Mammary epithelial cell (primary cell): Measurements from ENCODE around the gene MYO18A.

Experiments
- CTCF ChIP-seq, 2 donors: IDR thresholded peaks in 1 of 2; conservative IDR thresholded peaks in 1 of 2; 2 replicates each; pipeline ENCODE4 v1.5.1; 2011 to 2012; ENCODE audit warnings: inconsistent platforms in 2 of 2, low read length in 2 of 2, mild to moderate bottlenecking in 2 of 2, control low read depth in 1 of 2, low read depth in 1 of 2; ENCODE audit not compliant: insufficient read depth in 1 of 2; ENCODE audit errors: extremely low read depth in 1 of 2
- EZH2 ChIP-seq: IDR thresholded peaks from 2 replicates; pipeline ENCODE4 v1.6.1; 2012; ENCODE audit warnings: low read length, inconsistent platforms, borderline replicate concordance

DNA sequence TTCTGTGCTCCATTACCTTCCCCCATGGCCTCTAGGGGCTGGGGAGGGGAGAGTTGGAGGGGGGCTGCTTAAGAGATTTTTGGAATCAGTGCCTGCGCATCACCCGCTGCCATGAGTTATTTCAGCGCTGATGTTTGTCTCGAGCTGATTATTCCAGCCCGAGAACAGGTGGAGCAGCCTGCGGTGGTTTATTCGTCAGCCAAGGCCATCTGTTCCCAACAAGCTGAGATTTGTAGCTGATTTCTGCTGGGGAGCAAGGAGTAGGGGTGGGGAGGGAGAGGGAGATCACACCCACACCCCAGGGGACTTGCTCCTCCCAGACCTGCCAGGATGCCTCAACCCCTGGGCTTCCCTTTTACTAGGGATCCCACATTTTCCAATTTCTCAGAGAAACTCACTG lies 114.2 kb downstream of the MYO18A start:
- no peak for TF ChIP-seq CTCF (conservative IDR thresholded peaks at IDR 0.05 in 1 of 2, IDR thresholded peaks at IDR 0.05 in 1 of 2; ENCODE audit: extremely low read depth in 1 of 2, insufficient read depth in 1 of 2, low read depth in 1 of 2, low read length in 2 of 2)
- no peak for TF ChIP-seq EZH2
